Coronary artery (tissue), 2 donors: Measurements from ENCODE around the gene CABP2.
"Not testable (repeated sequence)": the region's sequence is repeated elsewhere in the genome, so short reads cannot be mapped to it uniquely, and the experiment has no call there.

Experiments used
- DNase-seq: peaks from one replicate; pipeline ENCODE4 v3.0.0-alpha.2; 2017; ENCODE audit warnings: low spot score
- H3K27ac ChIP-seq, 2 donors: fragments of 200-600 bp; sonication (generic); one replicate each; pipeline ENCODE4 v1.5.1; 2016 to 2019
- H3K4me3 ChIP-seq: fragments of 200-600 bp; sonication (generic); 2 replicates; pipeline ENCODE4 v1.5.1; 2016; ENCODE audit warnings: mild to moderate bottlenecking, moderate library complexity
- CTCF ChIP-seq: fragments of 200-600 bp; sonication (generic); IDR thresholded peaks from one replicate; pipeline ENCODE4 v1.5.1; 2019; ENCODE audit warnings: antibody characterized with exemption

The CABP2 gene

GRCh38 chr11:67561971-67562619 is 38.8 kb upstream of the CABP2 start:
- no peak overlapping the region for H3K4me3 ChIP-seq
- TF ChIP-seq CTCF, result no peak
- no peak for DNase-seq
- H3K27ac ChIP-seq, result no peak overlapping the region

GRCh38 chr11:67558084-67558772 is 35.0 kb upstream of the CABP2 start:
- no peak for TF ChIP-seq CTCF
- Histone ChIP-seq H3K4me3 (peak overlapping the region; percentile 54), H3K27ac (peak overlapping the region; percentile 55 to 74)
- no peak for DNase-seq

- Histone ChIP-seq H3K4me3 (no peak overlapping the region), H3K27ac (no peak overlapping the region)
- no peak for DNase-seq
- TF ChIP-seq CTCF, result no peak
Observed at GRCh38 chr11:67556244-67556643, 33.0 kb upstream of the CABP2 start.

GRCh38 chr11:67551697-67552096 is 28.5 kb upstream of the CABP2 start:
- not testable (repeated sequence) for H3K27ac ChIP-seq, H3K4me3 ChIP-seq, DNase-seq

- DNase-seq, result no peak
- Histone ChIP-seq H3K27ac (no peak overlapping the region), H3K4me3 (no peak overlapping the region)
- TF ChIP-seq CTCF, result no peak
Observed at GRCh38 chr11:67551127-67551526, 27.9 kb upstream of the CABP2 start.

GRCh38 chr11:67548555-67549110 is 25.4 kb upstream of the CABP2 start:
- Histone ChIP-seq H3K4me3 (no peak overlapping the region), H3K27ac (no peak overlapping the region)
- no peak for TF ChIP-seq CTCF
- DNase-seq, result no peak

GRCh38 chr11:67548112-67548511 is 24.9 kb upstream of the CABP2 start:
- H3K27ac ChIP-seq, DNase-seq, H3K4me3 ChIP-seq: not testable (repeated sequence)

GRCh38 chr11:67545280-67545679 is 22.0 kb upstream of the CABP2 start:
- no peak for DNase-seq

More at GRCh38 chr11:67545280-67545679, 22.0 kb upstream of the CABP2 start:
- H3K27ac ChIP-seq, result no peak overlapping the region
- no peak overlapping the region for H3K4me3 ChIP-seq
- TF ChIP-seq CTCF, result no peak
